ENCODE measurements around the gene GNAI2.
A peak's percentile ranks its signal among the peaks of the same experiment; 100 is the strongest.
"Not testable (repeated sequence)": the region's sequence is repeated elsewhere in the genome, so short reads cannot be mapped to it uniquely, and the experiment has no call there.

The GNAI2 gene

GRCh38 chr3:50227390-50228183, 8.4 kb upstream of the GNAI2 start:
- peak; percentile 90 for DNase-seq

GRCh38 chr3:50228184-50228763, 7.7 kb upstream of the GNAI2 start:
- DNase-seq, result not testable (repeated sequence)

GRCh38 chr3:50229490-50229889, 6.5 kb upstream of the GNAI2 start:
- DNase-seq, result no peak

GRCh38 chr3:50230104-50230793, 5.8 kb upstream of the GNAI2 start:
- DNase-seq, result peak; percentile 17

- DNase-seq, result no peak
These were observed 5.2 kb upstream of the GNAI2 start for GRCh38 chr3:50230794-50231125.

- DNase-seq, result no peak
These were observed 4.4 kb upstream of the GNAI2 start for GRCh38 chr3:50231581-50231980.

- no peak for DNase-seq
These were observed 3.7 kb upstream of the GNAI2 start for GRCh38 chr3:50232303-50232702.

- no peak for DNase-seq
These were observed 2.8 kb upstream of the GNAI2 start for GRCh38 chr3:50233176-50233575.

- DNase-seq, result no peak
These were observed 604 bp downstream of the GNAI2 start for GRCh38 chr3:50236484-50237132.

- DNase-seq, result peak; percentile 27
These were observed 1.2 kb downstream of the GNAI2 start for GRCh38 chr3:50237133-50237651.

- peak; percentile 85 for DNase-seq
These were observed 1.9 kb downstream of the GNAI2 start for GRCh38 chr3:50237754-50238548.

- peak; percentile 20 for DNase-seq
These were observed 2.6 kb downstream of the GNAI2 start for GRCh38 chr3:50238549-50239026.

GRCh38 chr3:50239649-50240048, 3.6 kb downstream of the GNAI2 start:
- no peak for DNase-seq

GRCh38 chr3:50241163-50241562, 5.2 kb downstream of the GNAI2 start:
- no peak for DNase-seq

- no peak for DNase-seq
These were observed 5.8 kb downstream of the GNAI2 start for GRCh38 chr3:50241713-50242380.

- no peak for DNase-seq
These were observed 6.4 kb downstream of the GNAI2 start for GRCh38 chr3:50242381-50242770.

GRCh38 chr3:50242851-50243542, 7.0 kb downstream of the GNAI2 start:
- peak; percentile 84 for DNase-seq

GRCh38 chr3:50243543-50243895, 7.5 kb downstream of the GNAI2 start:
- no peak for DNase-seq

GRCh38 chr3:50244813-50245212, 8.8 kb downstream of the GNAI2 start:
- DNase-seq, result peak; percentile 30

GRCh38 chr3:50245251-50245745, 9.3 kb downstream of the GNAI2 start:
- no peak for DNase-seq

Measured in CD4-positive, alpha-beta T cell treated with Interferon gamma for 1 hour (primary cell).